ENCODE data around the gene PRDM15.

The PRDM15 gene

DNA sequence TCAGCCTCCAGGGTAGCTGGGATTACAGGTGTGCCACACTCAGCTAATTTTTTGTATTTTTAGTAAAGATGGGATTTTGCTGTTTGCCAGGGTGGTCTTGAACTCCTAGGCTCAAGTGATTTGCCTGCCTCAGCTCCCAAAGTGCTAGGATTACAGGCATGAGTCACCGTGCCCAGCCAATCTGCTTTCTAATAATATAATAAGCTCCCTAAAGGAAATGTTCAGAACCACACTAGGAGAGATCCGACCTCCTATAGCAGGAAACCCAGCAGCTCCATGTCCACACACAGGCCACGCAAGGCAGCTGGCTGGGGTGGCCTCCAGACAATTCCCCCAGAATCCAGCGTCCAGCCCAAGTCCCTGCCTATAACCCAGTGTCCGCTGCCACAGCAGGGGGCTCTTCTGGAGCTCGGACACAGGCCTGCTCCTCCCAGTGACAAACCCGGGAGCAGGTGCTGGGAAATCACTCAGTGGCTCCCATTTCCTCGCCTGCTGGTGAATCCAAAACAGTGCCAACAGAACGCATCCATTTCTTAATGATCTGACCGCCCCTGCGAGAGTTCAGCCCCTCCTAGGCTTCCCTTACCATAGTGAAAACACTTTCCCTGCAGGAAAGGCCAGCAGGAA is 119.8 kb downstream of the PRDM15 start:
- H3K9me3 Mint-ChIP-seq = no peaks in the 10 kb centered on the region
- H3K36me3 Mint-ChIP-seq (ENCODE audit: insufficient read depth) = no peaks in the 10 kb centered on the region
- no peaks in the 10 kb centered on the region for H3K4me1 Mint-ChIP-seq
- peaks cover 51% of the 10 kb centered on the region for H3K27me3 Mint-ChIP-seq
- no peak for ATAC-seq (replicated peaks; ENCODE audit: extremely low read depth, poor library complexity, severe bottlenecking)
- H3K27ac Mint-ChIP-seq (ENCODE audit: low read depth) = no peak overlapping the region
- H3K4me3 Mint-ChIP-seq = no peak overlapping the region
- no peak for DNase-seq (ENCODE audit: low spot score in 2 of 2)

DNA sequence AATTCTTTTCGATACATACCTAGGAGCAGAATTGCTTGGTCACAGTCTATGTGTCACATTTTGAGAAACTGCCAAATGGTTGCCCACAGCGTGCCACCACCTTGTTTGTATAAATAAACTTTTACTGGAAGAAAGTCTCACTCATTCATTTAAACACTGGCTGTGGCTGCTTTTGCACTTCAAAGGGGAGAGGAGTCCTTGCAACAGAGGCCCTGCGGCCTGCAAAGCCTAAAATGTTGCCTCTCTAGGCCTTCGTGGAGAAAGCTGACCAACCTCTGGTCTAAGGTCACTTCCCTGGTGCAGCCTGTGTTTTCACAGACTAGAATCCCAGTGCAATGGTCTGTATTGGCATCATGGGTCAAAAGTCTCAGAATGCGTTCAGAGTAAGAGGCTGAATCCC is 120.6 kb downstream of the PRDM15 start:
- Mint-ChIP-seq H3K27ac (ENCODE audit: low read depth) (no peak overlapping the region), H3K36me3 (ENCODE audit: insufficient read depth) (no peaks in the 10 kb centered on the region), H3K27me3 (peaks cover 47% of the 10 kb centered on the region), H3K9me3 (no peaks in the 10 kb centered on the region), H3K4me3 (no peak overlapping the region), H3K4me1 (no peaks in the 10 kb centered on the region)
- no peak for DNase-seq (ENCODE audit: low spot score in 2 of 2)
- no peak for ATAC-seq (replicated peaks; ENCODE audit: extremely low read depth, poor library complexity, severe bottlenecking)

DNA sequence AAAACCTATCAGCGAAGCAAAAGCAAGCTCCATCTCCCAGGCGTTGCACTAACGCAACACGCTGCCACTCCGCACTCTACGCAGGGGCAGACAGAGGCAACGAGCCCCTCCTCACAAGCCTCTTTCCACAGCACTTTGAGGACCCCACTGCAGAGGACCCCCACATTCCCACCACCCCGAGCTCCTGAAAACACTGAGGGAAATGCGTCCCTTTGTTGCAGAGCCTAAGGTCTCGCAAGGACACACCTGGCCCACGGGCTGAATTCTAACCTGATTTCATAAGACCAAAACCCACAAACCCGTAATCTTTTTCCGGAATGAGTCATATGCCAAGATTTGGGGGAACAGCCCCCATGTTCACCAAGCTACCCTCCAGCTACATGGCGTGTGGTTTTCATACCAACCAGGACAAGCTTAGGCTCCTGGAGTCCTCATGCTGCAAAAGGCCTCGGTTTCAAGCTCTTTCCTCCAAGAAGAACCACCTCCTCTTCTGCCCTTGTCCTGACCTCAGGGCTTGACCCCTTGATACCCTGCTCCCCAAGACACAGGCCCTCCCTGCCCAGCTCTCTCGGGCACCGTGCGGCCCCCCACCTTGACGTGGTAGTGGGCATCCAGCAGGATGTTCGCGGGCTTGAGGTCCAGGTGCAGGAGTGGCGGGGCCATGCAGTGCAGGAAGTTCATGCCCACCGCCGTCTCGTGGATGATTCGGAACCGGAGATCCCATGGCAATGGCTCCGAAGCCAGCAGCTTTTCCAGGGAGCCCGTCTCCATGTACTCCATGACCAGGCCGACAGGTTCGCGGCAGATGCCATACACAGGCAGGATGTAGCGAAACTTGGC is 123.0 kb downstream of the PRDM15 start:
- Mint-ChIP-seq H3K4me1 (no peaks in the 10 kb centered on the region), H3K27ac (ENCODE audit: low read depth) (no peak overlapping the region), H3K27me3 (peaks cover 37% of the 10 kb centered on the region), H3K4me3 (no peak overlapping the region), H3K9me3 (no peaks in the 10 kb centered on the region), H3K36me3 (ENCODE audit: insufficient read depth) (peaks cover under 1% of the 10 kb centered on the region)
- DNase-seq (ENCODE audit: low spot score in 2 of 2) = no peak
- no peak for ATAC-seq (replicated peaks; ENCODE audit: extremely low read depth, poor library complexity, severe bottlenecking)

DNA sequence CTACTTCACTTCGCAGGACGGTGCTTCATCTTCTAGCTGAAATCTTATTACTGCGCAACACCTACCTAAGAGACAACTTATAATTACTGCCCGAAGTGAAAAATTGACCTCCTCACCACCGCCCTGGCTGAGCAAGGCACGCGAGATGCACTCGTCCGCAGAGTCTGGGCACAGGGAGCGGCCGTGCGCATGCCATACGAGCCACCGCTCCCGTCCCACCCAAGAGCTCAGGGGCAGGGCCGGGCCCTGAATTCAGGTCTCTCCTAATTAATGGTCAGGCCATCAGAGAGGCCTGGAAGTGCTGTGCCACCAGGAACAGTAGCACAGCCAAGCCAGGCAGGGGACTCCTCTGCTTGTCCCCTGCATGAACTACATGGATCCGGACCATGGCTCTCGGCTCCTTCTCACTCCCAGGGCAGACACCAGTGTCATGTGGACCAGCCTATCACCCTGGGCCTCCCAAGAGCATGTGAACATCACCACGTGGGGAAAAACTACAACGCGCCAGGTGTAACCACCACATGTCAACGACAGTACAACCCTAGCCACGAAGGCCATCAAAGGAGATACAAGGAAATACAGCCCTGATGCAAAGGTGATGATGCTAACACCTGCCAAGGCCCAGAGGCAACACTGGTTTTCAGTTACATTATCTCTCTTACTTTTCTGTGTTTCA is 123.7 kb downstream of the PRDM15 start:
- Mint-ChIP-seq H3K4me1 (no peaks in the 10 kb centered on the region), H3K27me3 (peaks cover 29% of the 10 kb centered on the region), H3K4me3 (no peak overlapping the region), H3K27ac (ENCODE audit: low read depth) (no peak overlapping the region), H3K36me3 (ENCODE audit: insufficient read depth) (peaks cover 1% of the 10 kb centered on the region), H3K9me3 (no peaks in the 10 kb centered on the region)
- ATAC-seq (replicated peaks; ENCODE audit: extremely low read depth, poor library complexity, severe bottlenecking) (no peak), DNase-seq (ENCODE audit: low spot score in 2 of 2) (no peak)

DNA sequence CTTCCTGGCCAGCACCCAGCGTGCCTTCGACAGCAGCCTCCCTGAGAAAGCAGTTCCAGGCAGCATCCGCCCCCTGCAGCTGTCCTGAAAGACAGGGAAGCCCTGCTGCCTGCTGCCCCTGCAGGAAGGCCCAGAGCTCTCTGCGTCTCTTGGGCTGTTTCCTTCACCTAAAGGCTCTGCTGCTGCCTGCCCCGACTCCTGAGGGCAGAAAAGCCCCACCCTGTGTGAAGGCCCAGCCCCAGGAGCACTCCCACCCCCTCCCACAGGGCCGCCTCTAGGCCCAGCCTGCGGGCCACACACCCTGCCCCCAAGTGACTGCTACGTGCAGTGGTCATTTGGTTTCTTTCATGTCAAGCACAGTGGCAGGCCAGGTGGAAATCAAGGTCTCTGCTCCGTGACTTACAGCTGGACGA is 124.7 kb downstream of the PRDM15 start:
- Mint-ChIP-seq H3K4me3 (no peak overlapping the region), H3K9me3 (no peaks in the 10 kb centered on the region), H3K4me1 (no peaks in the 10 kb centered on the region), H3K27ac (ENCODE audit: low read depth) (no peak overlapping the region), H3K27me3 (peaks cover 20% of the 10 kb centered on the region), H3K36me3 (ENCODE audit: insufficient read depth) (peaks cover 1% of the 10 kb centered on the region)
- DNase-seq (ENCODE audit: low spot score in 2 of 2) = no peak
- ATAC-seq (replicated peaks; ENCODE audit: extremely low read depth, poor library complexity, severe bottlenecking) = no peak

DNA sequence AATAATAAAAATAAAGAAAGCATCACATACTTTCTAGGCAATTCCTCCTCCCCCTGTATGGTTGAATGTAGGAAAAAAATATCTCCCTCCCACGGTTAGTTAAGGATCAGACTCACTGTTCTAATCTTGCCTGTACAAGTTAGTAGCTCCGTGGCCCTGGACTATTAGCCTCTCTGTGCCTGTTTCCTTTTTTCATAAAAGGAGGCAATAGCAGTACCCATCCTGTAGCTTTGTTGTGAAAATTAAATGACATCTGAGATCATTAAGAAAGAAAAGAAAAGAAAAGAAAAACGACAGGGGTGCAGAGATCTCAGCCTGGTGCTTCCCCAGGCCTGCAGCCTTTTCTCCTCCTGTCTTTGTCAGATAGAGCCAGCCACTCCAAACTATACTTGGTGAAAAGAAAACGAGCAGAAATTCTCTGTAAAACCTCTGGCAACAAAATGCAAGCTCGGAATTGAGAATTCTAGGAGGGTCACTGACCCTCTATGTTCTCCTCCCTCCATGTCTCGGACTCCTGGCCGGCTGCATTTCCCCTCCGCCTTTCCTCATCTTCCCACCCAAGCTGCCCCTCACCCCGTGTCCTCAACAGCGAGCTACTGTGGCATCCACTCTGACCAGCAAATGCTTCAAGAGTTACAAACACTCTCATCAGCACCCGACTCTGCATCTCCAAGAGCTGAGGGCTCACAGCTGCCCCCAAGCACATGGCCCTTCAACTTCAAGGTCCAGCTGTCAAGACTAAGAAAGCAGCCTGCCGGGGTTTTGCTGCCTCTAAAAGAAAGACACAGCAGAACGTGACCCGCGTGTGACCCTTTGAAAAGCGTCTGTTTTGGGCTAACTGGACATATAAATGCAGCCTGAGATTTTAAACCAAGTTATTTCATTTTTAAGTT is 125.9 kb downstream of the PRDM15 start:
- H3K36me3 Mint-ChIP-seq (ENCODE audit: insufficient read depth) = peaks cover 1% of the 10 kb centered on the region
- H3K4me3 Mint-ChIP-seq = no peak overlapping the region
- H3K27me3 Mint-ChIP-seq = peaks cover 18% of the 10 kb centered on the region

DNA sequence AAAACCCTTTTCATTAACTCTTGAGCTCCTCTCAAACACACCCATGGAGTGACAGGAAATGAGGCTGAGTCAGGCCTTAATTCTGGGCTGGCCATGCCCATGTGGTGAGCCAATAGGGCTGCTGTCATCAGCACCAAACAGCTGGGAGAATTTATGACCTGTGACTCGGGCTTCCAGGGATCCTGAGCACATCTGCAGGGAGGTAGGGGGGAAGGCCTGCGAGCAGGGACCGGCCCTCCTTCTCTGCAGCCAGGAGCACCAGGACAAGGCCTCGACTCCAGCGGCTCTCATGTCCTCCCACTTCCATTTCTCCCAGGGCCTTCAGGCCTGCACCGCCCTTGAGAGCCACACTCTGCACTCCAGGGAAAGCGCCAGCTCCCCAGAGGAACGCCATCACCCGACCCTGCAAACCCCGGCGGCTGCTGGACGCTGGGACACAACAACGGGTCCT is 126.9 kb downstream of the PRDM15 start:
- Mint-ChIP-seq H3K4me3 (no peak overlapping the region), H3K27me3 (peaks cover 20% of the 10 kb centered on the region), H3K4me1 (no peaks in the 10 kb centered on the region), H3K36me3 (ENCODE audit: insufficient read depth) (peaks cover 1% of the 10 kb centered on the region), H3K9me3 (no peaks in the 10 kb centered on the region), H3K27ac (ENCODE audit: low read depth) (no peak overlapping the region)
- DNase-seq (ENCODE audit: low spot score in 2 of 2) (no peak), ATAC-seq (replicated peaks; ENCODE audit: extremely low read depth, poor library complexity, severe bottlenecking) (no peak)

More for the DNA sequence above, 125.9 kb downstream of the PRDM15 start:
- H3K27ac Mint-ChIP-seq (ENCODE audit: low read depth) = no peak overlapping the region
- ATAC-seq (replicated peaks; ENCODE audit: extremely low read depth, poor library complexity, severe bottlenecking) = no peak
- H3K4me1 Mint-ChIP-seq = no peaks in the 10 kb centered on the region
- no peak for DNase-seq (ENCODE audit: low spot score in 2 of 2)
- H3K9me3 Mint-ChIP-seq = no peaks in the 10 kb centered on the region

DNA sequence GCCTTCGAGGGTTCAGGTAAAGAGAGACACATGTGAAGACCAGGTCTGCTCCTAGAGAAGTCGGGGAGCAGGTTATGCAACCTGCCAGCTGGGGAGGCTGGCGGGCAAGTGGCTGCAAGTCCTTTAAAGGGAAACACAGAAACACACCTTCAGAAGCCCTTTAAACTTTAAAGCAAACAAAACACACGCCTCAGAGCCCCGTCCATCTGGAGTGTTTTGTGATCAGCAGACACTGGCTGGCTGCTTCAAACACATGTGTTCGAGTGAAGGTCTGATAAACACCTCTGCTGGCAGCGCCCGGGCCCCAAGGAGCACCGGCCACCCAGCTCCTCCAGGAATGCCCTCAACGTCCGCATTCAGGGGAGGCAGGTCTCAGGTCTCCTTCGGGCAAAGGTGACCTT is 127.5 kb downstream of the PRDM15 start:
- peaks cover 1% of the 10 kb centered on the region for H3K36me3 Mint-ChIP-seq (ENCODE audit: insufficient read depth)
- H3K9me3 Mint-ChIP-seq = no peaks in the 10 kb centered on the region
- no peak overlapping the region for H3K27ac Mint-ChIP-seq (ENCODE audit: low read depth)
- no peaks in the 10 kb centered on the region for H3K4me1 Mint-ChIP-seq
- DNase-seq (ENCODE audit: low spot score in 2 of 2) = no peak
- ATAC-seq (replicated peaks; ENCODE audit: extremely low read depth, poor library complexity, severe bottlenecking) = no peak
- H3K27me3 Mint-ChIP-seq = peaks cover 27% of the 10 kb centered on the region
- no peak overlapping the region for H3K4me3 Mint-ChIP-seq

DNA sequence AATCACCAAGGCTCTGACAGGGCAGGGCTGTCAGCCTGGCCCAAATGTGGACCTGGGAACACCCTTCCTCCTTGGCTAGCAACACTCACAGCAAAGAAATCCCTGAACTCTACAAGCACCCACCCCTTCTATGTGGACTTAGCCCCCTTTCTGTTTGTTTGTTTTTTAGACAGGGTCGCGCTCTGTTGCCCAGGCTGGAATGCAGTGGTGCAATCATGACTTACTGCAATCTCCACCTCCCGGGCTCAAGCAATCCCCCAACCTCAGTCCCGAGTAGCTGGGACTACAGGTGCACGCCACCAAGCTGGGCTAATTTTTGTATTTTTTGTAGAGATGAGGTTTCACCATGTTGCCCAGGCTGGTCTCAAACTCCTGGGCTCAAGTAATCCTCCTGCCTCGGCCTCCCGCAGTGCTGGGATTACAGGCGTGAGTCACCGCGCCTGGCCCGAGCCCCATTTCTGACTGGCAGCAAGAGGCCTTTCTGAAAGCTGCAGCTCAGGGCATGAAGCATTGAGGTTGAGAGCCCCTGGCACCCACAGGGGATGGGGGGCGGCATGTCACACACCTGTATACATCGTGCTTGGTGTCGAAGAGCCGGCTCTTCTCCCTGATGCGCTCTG is 128.5 kb downstream of the PRDM15 start:
- Mint-ChIP-seq H3K4me3 (no peak overlapping the region), H3K9me3 (no peaks in the 10 kb centered on the region), H3K4me1 (no peaks in the 10 kb centered on the region), H3K27ac (ENCODE audit: low read depth) (no peak overlapping the region), H3K36me3 (ENCODE audit: insufficient read depth) (peaks cover 1% of the 10 kb centered on the region), H3K27me3 (peaks cover 29% of the 10 kb centered on the region)
- DNase-seq (ENCODE audit: low spot score in 2 of 2) = no peak
- ATAC-seq (replicated peaks; ENCODE audit: extremely low read depth, poor library complexity, severe bottlenecking) = no peak

DNA sequence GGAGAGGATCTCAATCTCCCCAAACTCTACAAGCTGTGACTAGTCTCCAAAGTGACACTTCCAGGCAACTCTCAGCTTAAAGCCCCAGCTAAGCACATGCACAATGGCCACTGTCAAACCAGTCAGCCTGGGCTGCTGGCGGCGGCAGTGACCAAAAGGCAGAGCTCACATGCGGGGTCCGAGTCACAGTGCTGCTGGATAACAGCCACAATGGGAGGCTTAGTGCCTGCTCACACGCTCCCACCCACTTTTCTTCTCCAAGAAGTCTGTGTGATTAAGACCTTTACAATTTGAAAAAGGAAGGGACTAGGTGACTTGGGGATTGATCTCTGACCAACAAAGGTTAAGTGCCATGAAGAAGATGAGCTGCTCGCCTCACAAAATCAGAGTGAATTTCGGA is 129.1 kb downstream of the PRDM15 start:
- Mint-ChIP-seq H3K4me3 (no peak overlapping the region), H3K36me3 (ENCODE audit: insufficient read depth) (peaks cover 1% of the 10 kb centered on the region), H3K27ac (ENCODE audit: low read depth) (no peak overlapping the region), H3K9me3 (no peaks in the 10 kb centered on the region), H3K4me1 (no peaks in the 10 kb centered on the region), H3K27me3 (peaks cover 34% of the 10 kb centered on the region)
- ATAC-seq (replicated peaks; ENCODE audit: extremely low read depth, poor library complexity, severe bottlenecking) (no peak), DNase-seq (ENCODE audit: low spot score in 2 of 2) (no peak)

DNA sequence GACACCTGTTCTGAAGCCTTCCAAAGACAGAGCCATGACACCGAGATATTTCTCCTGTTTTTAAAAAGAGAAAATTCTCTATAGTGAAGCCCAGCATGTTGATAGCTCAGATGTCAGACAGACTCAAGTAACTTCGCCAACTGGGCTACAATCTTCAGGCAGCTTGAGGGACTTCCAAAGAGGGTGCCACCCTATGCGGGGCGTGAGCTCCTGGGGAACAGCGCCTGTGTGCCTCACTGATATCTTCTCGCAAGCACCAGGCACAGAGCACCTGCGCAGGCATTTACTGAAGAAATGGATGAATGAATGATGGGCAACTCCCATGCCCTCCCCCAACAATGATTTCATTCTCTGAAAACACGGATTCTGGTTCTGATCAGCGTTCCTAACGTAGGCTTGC is 129.9 kb downstream of the PRDM15 start:
- Mint-ChIP-seq H3K27me3 (peaks cover 42% of the 10 kb centered on the region), H3K9me3 (no peaks in the 10 kb centered on the region), H3K27ac (ENCODE audit: low read depth) (no peak overlapping the region), H3K4me3 (no peak overlapping the region), H3K4me1 (no peaks in the 10 kb centered on the region), H3K36me3 (ENCODE audit: insufficient read depth) (peaks cover 1% of the 10 kb centered on the region)
- DNase-seq (ENCODE audit: low spot score in 2 of 2) = no peak
- no peak for ATAC-seq (replicated peaks; ENCODE audit: extremely low read depth, poor library complexity, severe bottlenecking)

Measured in central memory CD8-positive, alpha-beta T cell (primary cell).